GM21526 (cell line): ENCODE results near the gene WARS2.

Source experiments
- ATAC-seq: cut with Tn5 transposase; IDR thresholded peaks from one replicate; pipeline ENCODE4 v1.9.1; 2021; ENCODE audit warnings: moderate library complexity; ENCODE audit not compliant: unreplicated experiment, low FRiP score

Gene WARS2

GRCh38 chr1:119002028-119002686 is 138.3 kb downstream of the WARS2 start:
- no peak for ATAC-seq

- ATAC-seq, result no peak
Observed at GRCh38 chr1:119001181-119002027, 139.0 kb downstream of the WARS2 start.

GRCh38 chr1:119000371-119001180 is 139.9 kb downstream of the WARS2 start:
- no peak for ATAC-seq

DNA sequence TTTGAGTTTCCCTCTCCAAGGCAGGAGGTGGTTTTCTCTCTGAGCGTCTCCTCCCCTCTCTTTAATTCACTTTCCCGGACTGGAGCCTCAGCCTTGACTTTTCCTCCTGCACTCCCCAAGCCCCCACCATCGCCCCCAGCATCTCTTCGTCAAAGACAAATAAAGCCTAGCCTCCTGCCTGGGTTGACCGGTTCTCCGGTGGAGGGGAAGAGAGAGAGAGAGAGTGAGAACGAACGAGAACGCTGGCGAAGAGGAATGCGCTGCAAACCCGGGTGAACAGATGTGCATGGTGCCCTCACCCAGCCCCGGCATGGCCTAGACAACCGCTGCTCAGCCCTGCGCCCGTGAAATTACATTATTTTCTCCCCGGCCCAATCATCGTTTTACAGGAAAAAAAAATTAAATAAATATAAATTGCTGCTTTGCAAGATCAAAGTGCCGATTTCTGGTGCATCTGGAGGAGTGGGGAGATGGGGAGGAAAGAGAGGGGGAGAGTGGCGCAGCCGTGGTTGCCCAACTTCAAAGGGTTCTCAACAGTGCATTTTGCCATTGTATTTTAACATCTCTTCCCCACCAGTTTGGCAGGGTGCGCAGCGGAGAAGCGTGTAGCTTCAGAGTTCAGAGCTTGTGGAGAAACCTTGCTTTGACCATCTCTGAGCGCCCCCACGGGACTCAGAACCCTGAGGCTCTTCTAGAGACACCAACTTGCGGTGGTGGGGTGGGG is 140.9 kb downstream of the WARS2 start:
- ATAC-seq, result no peak

GRCh38 chr1:118998171-118998570 is 142.3 kb downstream of the WARS2 start:
- no peak for ATAC-seq

DNA sequence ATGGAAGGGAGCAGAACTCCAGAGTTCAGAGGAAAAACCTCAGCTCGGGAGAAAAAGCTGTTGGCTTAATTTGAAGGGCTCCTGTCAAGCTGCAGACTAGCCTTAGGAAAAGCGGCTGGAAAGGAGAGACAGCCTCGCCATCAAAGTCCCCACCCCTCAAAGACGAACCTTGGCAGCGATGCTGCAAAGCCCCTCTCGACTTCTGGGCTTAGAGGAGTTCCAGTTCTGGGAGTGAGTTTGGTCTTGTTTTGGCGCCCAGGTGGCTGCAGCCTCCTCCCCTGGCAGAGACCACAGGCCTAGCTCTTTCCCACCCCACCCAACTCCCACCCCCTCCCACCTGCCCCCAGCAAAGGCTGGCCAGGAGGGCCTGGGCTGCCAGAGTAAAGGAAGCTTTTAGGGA is 143.2 kb downstream of the WARS2 start:
- ATAC-seq, result no peak

DNA sequence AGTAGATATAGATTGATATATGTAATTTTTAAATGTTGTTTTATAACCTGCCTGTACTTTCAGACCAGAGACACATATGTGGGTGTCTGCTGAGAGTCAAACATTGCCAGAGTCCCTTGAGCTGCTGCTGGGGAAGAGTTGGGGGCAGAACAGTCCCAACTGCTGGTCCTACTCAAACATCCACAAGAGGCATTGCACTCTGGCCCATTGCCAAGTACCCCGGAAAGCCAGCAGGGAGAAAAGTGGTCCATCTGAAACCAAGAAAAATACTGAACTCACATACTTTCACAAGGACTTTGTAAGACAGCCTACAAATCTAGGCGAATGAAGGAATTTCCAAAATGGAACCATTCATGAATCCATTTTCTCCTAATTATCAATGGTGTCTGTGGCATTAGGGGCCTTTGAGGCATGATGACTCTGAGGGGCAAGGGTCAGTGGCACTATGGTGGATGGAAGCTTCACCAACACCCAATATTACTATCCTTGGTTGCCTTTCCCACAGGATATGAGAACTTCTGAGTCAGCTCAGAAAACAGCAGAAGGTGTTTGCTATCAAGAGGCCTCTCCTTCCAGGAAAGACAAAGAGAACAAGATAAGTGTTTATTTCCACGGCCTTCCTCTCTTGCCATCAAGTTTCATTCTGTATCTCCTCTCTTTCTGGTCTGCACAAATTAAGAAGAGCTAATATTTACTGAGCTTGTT is 145.0 kb downstream of the WARS2 start:
- ATAC-seq, result no peak

DNA sequence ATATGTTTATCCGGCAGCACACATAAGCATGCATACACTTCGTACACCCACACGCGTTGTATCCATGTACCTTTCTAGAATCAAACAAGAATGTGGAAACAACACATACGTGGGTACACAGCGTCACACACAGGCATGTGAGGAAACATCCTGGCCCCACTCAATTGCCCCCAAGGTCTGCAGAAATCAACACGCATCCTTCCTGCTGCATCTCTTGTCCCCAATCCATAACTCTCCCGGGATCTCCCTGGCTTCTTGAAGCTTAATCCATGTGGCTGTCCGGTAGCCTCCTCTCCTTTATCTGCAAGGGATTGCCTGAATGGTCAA is 146.8 kb downstream of the WARS2 start:
- ATAC-seq, result no peak

DNA sequence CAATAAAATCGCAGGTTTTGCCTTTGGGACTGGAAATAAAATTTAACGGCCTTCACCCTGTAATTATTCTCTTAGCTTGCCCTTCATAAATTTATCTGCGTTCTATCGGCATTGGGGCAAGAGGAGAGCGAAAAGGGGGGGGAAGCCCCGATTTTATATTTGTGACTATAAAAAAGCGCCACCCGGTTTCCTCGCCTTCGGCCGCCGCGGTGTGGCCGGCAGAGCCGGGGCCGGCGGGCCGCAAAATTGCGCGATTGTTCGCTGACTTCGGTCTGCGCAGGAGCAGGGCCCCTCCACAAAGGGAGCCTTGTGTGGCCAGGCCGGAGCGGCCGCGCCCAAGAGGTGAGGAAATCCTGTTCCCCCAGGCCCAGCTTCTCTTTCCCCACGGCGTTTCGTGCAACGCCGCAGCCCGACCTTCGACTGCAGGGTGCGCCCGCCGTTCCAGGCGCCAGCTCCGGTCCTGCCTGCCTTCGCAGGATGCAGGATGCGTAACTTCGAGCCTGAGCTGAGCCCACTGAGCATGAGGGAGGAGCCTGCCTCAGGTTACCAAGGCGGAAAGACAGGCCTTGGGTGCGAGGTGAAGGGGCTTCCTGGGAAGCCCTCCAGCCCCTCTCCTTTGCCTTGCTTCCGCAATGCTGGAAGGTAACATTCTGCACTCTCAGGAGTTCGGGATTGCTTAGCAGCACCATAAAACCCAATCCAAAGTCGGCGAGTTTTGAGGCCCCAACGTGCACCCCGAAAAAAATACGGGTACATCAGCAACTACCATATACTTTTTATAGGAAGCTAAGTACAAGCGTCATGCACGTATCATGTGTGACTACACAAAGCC is 147.4 kb downstream of the WARS2 start:
- no peak for ATAC-seq

DNA sequence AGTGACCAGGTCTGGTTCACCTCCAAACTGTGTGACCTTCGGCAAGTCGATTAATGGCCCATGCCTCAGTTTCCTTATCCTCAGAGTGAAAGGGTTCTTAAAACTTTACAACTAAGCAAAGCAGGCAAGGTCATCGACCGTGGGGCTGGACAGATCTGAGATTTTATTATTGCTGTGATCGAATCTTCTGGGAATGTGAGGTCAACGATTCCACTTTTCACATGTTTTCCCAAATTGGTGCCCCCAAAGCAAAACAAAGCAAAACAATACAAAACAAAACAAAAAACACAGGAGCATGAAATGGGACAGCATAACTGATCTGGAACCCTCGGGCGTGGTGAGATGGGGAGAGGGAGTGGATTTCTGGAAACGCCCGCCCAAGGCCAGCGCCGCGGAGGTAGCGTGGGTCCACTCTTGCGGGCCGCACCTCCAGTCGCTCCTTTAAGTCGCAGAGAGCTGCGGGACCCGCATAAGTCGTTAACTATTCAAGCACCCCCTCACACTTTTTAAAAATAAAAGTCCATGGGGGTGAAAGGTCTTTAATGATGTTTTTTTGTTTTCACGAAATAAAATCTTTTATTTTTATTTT is 148.1 kb downstream of the WARS2 start:
- ATAC-seq, result no peak

- no peak for ATAC-seq
Observed at GRCh38 chr1:118991448-118991847, 149.0 kb downstream of the WARS2 start.

- no peak for ATAC-seq
Observed at GRCh38 chr1:118990513-118991152, 149.8 kb downstream of the WARS2 start.

GRCh38 chr1:118989878-118990378 is 150.5 kb downstream of the WARS2 start:
- ATAC-seq, result no peak

DNA sequence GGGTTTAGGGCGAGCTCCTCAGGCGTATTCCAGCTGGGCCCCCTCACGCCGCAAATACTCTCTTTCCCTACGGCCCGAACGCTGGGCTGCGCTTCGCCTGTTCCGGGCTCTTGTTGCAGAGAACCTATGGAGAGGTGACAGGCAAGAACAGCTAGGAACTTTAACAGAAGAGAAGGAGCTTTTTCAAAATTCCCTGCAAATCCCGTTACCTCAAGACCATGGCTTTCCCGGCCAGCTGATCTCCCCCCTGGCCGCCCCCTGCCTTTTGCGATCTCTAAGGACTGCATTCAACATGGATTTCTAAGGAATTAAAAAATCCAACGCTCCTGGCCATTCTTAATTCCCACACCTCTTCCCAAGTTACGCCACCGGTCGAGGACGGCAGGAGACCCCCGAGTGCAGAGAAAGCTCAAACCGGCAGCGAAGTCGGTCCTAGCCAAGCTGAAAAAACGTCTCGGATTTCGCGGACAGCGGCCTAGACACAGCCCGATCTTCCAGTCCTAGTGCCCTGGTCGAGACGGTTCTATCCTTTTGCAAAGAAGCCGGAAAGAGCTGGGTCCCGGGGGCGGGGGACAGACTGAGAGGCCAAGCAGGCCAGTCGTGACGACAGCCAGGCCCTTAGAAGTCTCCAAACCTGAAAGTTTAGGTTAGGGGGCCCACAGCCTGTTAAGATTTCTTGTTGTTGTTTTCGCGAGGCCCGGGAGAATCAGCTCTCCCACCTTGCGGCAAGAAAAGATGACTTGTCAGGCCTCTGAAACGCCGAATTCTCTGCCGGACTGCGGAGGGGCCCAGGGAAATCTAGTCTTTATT is 151.2 kb downstream of the WARS2 start:
- ATAC-seq, result no peak

DNA sequence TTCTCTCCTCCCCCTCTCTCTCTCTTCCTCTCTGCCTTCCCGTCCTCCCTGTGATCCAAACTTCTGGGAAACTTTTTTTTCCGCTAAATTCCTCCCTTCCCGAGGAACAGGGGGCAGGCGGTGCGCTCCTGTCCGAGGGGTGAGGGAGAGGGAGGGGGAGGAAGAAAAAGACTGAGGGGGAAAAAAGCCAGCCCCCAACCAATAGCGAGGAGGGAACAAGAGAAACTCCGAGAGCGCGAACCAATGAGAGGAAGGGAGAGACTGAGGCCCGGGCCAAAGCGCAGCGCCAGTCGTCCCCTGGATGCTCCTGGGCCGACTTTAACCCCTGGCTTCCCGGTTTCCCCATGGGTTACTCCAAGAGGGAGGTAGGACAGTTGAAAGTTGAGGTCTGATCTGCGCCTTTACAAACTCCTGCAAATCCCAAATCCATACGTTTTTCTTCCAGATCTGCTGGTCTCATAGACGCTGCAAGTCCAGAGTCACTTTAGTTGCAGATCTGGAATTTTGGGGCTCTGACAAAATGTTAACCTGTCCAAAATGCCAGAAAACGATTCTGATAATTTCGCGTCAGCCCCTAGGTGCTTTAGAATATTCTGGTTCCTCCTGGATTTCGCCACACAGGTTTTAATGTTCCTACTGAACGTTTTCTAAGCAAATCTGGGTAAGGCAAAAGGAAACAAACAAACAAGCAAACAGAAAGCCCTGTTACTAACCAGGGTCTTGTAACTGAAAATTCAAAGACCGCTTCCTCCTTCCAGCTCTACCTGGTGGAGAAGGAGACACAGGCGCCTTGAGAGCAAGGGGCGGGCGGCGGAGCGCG is 152.1 kb downstream of the WARS2 start, which contains the start of gene TBX15:
Gene TBX15, minus strand, starts transcription at position 158 of the 820 bp plus-strand sequence. CDS start 548 bp downstream, outside the sequence.
- no peak for ATAC-seq

GRCh38 chr1:118987468-118988185 is 152.8 kb downstream of the WARS2 start:
- no peak for ATAC-seq
